Measurements from ENCODE around the gene GALNT18.

- TF ChIP-seq CTCF (IDR thresholded peaks at IDR 0.05): no peak
- TF ChIP-seq POLR2A (IDR thresholded peaks at IDR 0.05): no peak
These were observed 172.5 kb downstream of the GALNT18 start for GRCh38 chr11:11449327-11449726.
